ENCODE results near the gene TSNAXIP1.
"Not testable (repeated sequence)": the region's sequence is repeated elsewhere in the genome, so short reads cannot be mapped to it uniquely, and the experiment has no call there.

TSNAXIP1 gene

GRCh38 chr16:67858500-67858899 lies 51.8 kb downstream of the TSNAXIP1 start:
- DNase-seq (ENCODE audit: low read depth in 1 of 2, low spot score in 1 of 2): no peak

- DNase-seq (ENCODE audit: low read depth in 1 of 2, low spot score in 1 of 2): no peak
Measured at GRCh38 chr16:67860589-67861398, 54.1 kb downstream of the TSNAXIP1 start.

GRCh38 chr16:67861877-67862276 lies 55.2 kb downstream of the TSNAXIP1 start:
- DNase-seq (ENCODE audit: low read depth in 1 of 2, low spot score in 1 of 2): no peak

GRCh38 chr16:67862623-67863583 lies 56.2 kb downstream of the TSNAXIP1 start:
- DNase-seq (ENCODE audit: low read depth in 1 of 2, low spot score in 1 of 2): no peak

GRCh38 chr16:67864044-67864443 lies 57.4 kb downstream of the TSNAXIP1 start:
- not testable (repeated sequence) for DNase-seq (ENCODE audit: low read depth in 1 of 2, low spot score in 1 of 2)

GRCh38 chr16:67864594-67864993 lies 57.9 kb downstream of the TSNAXIP1 start:
- no peak for DNase-seq (ENCODE audit: low read depth in 1 of 2, low spot score in 1 of 2)

GRCh38 chr16:67865318-67865717 lies 58.6 kb downstream of the TSNAXIP1 start:
- DNase-seq (ENCODE audit: low read depth in 1 of 2, low spot score in 1 of 2): no peak

- no peak for DNase-seq (ENCODE audit: low read depth in 1 of 2, low spot score in 1 of 2)
Measured at GRCh38 chr16:67868290-67868689, 61.6 kb downstream of the TSNAXIP1 start.

GRCh38 chr16:67869653-67870052 lies 63.0 kb downstream of the TSNAXIP1 start:
- no peak for DNase-seq (ENCODE audit: low read depth in 1 of 2, low spot score in 1 of 2)

- DNase-seq (ENCODE audit: low read depth in 1 of 2, low spot score in 1 of 2): no peak
Measured at GRCh38 chr16:67871256-67871655, 64.6 kb downstream of the TSNAXIP1 start.

- DNase-seq (ENCODE audit: low read depth in 1 of 2, low spot score in 1 of 2): no peak
Measured at GRCh38 chr16:67872131-67872630, 65.5 kb downstream of the TSNAXIP1 start.

GRCh38 chr16:67872631-67873434 lies 66.1 kb downstream of the TSNAXIP1 start, which contains the start of gene EDC4:
Gene EDC4, plus strand, starts transcription at chr16:67873052. Its CDS starts 210 bp downstream, at chr16:67873262.
- DNase-seq (ENCODE audit: low read depth in 1 of 2, low spot score in 1 of 2): peak; percentile 81 to 84

- no peak for DNase-seq (ENCODE audit: low read depth in 1 of 2, low spot score in 1 of 2)
Measured at GRCh38 chr16:67873435-67874370, 67.0 kb downstream of the TSNAXIP1 start.

GRCh38 chr16:67874372-67874771 lies 67.7 kb downstream of the TSNAXIP1 start:
- DNase-seq (ENCODE audit: low read depth in 1 of 2, low spot score in 1 of 2): no peak

GRCh38 chr16:67877064-67877463 lies 70.4 kb downstream of the TSNAXIP1 start:
- no peak for DNase-seq (ENCODE audit: low read depth in 1 of 2, low spot score in 1 of 2)
